Astrocyte of the hippocampus (primary cell): ENCODE measurements around the gene WDR20.
"Not testable (repeated sequence)": the region's sequence is repeated elsewhere in the genome, so short reads cannot be mapped to it uniquely, and the experiment has no call there.

ENCODE experiments used
- DNase-seq: peaks from one replicate; pipeline ENCODE4 v3.0.0; 2011; ENCODE audit warnings: low read depth, low spot score

Gene WDR20

DNA sequence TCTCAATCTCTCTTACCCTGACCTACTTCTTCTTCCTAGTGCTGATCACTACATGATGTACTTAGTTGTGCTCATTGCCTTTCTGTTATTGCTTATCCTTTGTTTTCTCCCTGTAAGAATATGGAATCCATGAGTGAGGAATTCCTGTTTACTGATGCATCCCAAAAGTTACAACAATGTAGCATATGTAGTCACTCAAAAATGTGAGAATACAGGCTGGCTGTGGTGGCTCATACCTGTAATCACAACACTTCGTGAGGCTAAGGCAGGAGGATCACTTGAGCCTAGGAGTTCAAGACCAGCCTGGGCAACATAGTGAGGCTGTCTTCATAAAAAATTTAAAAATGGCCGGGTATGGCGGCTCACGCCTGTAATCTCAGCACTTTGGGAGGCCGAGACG, 8.0 kb upstream of the WDR20 start:
- DNase-seq: no peak

DNA sequence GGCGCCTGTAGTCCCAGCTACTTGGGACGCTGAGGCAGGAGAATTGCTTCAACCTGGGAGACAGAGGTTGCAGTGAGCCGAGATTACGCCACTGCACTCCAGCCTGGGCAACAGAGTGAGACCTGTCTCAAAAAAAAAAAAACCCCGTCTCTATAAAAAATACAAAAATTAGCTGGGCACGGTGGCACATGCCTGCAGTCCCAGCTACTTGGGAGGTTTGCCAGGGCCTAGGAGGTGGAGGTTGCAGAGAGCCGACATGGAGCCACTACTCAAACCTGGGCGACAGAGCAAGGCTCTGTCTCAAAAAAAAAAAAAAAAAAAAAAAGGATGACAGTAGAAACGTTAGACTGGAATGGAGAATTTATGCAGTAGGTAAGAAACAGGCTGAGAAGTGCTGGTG, 5.7 kb upstream of the WDR20 start:
- DNase-seq: not testable (repeated sequence)

DNA sequence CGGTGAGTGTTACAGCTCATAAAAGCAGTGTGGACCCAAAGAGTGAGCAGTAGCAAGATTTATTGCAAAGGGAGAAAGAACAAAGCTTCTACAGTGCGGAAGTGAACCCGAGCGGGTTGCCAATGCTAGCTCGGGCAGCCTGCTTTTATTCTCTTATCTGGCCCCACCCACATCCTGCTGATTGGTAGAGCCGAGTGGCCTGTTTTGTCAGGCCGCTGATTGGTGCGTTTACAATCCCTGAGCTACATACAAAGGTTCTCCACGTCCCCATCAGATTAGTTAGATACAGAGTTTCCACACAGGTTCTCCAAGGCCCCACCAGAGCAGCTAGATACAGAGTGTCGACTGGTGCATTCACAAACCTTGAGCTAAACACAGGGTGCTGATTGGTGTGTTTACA, 5.0 kb upstream of the WDR20 start:
- DNase-seq: not testable (repeated sequence)

DNA sequence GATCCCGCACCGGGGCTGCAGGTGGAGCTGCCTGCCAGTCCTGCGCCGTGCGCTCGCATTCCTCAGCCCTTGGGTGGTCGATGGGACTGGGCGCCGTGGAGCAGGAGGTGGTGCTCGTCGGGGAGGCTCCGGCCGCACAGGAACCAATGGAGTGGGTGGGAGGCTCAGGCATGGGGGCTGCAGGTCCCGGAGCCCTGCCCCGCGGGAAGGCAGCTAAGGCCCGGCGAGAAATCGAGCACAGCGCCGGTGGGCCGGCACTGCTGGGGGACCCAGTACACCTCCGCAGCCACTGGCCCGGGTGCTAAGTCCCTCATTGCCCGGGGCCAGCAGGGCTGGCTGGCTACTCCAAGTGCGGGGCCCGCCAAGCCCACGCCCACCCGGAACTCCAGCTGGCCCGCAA, 4.2 kb upstream of the WDR20 start:
- not testable (repeated sequence) for DNase-seq

DNA sequence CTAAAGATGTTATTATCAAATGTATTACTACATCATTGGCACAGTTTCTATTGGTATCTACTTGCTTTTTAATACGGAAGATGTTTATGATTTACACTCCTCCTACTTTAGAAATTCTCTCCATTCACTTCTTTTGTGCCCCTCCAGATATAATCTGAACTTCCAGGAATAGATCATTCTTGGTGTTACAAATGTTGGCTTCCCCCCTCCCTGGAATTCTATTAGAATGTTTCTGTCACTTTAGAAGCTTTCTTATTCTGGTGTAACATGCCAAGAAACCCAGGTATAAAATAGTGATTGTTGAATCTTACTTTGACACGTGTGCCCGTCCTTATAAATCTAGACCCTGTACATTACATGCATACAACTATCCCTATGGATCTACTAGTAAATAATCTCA, 1.2 kb upstream of the WDR20 start:
- DNase-seq: no peak

DNA sequence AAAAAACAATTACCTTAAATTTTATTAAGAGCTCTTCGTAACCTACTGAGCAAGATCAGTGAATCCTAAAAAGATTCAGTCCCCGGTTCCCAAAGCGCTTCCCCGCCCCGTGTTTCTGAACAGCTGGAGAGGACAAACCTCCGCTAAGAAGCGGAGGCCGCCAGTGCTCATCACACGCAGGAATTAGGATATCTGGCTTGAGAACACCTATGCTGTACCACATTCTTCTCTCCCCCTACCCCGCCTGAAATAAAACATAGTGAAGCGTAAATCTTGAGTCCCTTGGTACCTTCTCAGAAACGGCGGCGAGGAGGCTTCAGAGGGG, 774 bp upstream of the WDR20 start:
- no peak for DNase-seq

DNA sequence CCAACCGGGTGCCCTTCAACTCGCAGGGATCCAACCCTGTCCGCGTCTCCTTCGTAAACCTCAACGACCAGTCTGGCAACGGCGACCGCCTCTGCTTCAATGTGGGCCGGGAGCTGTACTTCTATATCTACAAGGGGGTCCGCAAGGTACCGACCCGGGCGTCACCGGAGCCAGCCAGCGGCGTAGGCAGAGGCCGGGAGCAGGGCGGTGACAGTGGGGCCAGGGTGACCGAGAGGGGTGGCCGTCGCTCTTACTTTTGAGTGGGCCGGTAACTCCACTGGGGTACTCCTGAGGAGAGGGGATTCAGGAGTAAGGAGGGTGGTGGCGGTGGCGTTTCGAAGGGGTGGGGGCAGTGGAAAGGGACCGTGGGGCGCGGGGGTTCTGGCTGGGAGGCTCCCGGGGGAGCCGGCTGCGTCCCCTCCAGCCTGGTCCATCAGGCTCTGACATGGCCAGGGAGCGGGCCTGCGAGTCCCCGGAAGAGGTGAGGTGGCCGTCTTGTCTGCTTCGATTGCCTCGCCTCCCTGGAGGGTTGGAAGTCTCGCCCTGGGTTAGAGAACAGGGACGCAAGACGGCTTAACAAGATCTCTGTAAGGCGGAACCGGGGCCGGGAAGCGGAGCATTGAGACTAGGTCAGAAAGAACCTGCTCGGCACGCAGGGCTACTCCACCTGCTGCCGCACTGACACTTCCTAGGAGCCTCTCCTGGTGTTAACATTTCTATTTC, 491 bp downstream of the WDR20 start:
- peak; percentile 53 for DNase-seq

DNA sequence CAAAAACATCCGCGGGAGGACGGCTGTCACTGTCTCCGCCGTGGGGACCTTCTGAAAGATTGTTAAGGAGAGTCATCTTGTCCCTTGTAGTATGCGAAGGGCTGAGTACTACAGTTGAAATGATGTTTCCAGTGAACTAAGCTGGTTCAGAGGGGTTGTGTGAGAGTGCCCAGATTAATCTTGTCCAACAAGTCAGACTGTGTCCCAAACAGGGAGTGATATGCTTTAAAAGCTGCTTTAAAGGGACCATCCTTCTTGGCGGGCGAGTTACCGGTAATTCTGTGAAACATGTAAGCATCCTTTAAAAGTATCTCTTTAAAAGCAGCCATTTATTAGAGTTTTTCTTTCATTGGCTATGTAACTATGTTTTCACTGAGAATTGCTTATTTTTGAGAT, 1.1 kb downstream of the WDR20 start:
- no peak for DNase-seq

DNA sequence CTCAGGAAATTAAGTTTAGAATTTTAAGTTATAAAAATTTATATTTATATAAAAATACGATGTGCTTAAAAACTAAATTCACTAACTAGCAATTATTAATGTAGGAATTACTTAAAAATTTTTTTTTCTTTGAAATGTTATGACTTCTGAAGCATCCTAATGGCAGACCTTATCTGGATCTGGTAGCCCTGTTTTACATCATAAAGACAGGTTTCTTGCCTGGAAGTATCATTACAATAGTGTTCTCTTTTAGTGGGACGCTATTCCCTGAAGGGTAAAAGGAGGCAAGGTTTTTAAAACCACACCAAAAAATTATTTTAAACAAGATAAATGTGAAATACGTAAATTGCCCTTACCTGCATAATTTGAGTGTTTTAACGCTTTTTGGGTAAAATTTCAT, 2.1 kb downstream of the WDR20 start:
- no peak for DNase-seq

DNA sequence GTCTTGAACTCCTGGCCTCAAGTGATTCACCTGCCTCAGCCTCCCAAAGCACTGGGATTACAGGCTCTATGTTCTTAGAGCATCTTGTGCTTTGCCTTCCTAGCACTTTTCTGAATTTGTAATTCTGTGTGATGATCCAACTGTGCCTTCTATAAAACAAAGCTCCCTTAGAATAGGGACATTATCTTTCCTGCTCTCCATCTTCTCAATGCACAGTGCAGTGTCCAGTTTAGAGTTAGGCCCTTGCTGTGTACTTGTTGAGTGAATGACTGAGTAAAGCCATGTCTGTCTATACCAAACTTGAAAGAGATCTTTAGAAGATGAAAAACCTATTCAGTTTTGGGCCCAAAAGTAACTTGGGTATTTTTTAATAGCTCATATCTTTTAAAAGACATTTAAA, 5.2 kb downstream of the WDR20 start:
- no peak for DNase-seq

DNA sequence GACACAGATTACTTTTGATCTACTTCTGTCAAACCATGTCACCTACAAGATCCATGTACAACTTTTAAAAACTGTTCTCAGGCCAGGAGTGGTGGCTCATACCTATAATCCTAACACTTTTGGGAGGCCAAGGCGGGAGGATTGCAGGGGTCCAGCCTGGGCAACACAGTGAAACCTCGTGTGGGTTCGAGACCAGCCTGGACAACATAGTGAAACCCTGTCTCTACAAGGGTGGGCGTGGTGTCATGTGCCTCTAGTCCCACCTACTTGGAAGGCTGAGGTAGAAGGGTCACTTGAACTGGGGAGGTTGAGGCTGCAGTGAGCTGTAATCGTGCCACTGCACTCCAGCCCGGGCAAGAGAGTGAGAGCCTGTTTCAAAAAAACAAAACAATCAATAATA, 5.7 kb downstream of the WDR20 start:
- DNase-seq: no peak

DNA sequence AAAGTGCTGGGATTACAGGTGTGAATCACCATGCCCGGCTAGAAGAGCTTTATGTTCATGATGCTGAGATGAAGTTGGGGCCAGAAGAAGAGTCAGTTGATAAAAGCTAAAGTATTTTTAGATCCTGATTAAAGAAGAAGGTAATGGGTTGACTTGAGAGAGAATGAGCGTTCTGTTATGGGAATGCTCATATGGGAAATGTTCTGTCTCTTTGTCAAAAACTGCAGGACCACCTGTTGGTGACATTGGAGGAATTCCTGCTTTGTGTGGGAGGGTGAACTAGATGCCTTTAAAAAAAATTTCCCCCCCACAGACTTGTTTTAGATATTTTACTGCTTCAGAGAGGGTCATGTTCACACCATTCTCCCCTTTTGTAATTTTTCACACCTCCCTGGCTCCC, 6.7 kb downstream of the WDR20 start:
- DNase-seq: no peak

DNA sequence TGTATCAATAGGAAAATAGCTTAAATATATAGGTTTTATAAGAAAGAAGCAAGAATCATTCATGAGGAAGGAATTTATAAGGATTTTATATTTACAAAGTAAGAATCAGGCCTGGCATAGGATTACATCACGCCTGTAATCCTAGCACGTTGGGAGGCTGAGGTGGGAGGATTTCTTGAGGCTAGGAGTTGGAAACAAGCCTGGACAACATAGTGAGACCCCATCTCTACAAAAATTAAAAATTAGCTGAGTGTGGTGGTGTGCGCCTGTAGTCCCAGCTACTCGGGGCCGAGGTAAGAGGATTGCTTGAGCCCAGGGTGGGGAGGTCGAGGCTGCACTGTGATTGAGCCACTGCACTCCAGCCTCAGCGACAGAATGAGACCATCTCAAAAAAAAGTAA, 10.4 kb downstream of the WDR20 start:
- DNase-seq: no peak

DNA sequence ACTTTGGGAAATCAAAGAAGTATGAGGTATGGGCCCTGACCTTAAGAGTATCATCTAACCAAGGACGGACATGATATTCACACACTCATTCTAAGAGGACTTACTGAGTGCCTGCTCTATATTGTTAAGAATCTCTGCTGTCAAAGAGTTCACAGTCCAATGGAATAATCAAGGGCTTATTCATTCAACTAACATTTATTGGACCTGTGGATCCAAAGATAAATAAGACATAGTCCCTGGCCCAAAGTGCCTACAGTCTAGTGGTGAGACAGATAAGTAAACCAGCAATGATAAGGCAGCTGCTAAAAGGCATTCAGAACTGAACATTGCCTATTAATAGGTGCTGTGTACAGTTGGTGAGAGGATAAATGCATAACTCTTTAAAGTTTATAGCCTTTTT, 11.0 kb downstream of the WDR20 start:
- no peak for DNase-seq

DNA sequence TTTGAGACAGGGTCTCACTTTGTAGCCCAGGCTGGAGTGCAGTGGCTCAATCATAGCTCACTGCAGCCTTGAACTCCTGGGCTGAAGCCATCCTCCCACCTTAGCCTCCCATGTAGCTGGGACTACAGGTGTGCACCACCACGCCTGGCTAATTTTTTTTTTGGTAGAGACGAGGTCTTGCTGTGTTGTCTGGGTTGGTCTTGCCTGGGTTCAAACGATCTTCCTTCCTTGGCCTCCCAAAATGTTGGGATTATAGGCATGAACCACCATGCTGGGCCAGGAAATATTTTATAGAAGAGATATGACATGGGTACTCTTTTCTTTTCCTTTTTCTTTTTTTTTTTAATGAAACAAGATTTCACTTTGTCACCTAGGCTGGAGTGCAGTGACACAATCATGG, 11.7 kb downstream of the WDR20 start:
- DNase-seq: not testable (repeated sequence)

DNA sequence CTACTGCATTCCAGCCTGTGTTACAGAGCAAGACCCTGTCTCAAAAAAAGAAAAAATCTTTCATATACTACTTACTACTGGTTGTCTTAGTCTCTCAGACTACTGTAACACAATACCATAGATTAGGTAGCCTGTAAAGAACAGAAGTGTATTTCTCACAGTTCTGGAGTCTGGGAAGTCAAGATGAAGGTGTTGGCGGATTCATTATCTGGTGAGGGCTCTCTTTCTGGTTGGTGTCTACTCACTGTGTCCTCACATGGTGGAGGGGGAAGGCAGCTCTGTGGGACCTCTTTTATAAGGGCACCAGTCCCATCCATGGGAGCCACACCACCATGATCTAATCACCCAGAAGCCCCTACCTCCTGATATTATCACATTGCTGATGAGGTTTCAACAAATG, 14.4 kb downstream of the WDR20 start:
- DNase-seq: no peak

DNA sequence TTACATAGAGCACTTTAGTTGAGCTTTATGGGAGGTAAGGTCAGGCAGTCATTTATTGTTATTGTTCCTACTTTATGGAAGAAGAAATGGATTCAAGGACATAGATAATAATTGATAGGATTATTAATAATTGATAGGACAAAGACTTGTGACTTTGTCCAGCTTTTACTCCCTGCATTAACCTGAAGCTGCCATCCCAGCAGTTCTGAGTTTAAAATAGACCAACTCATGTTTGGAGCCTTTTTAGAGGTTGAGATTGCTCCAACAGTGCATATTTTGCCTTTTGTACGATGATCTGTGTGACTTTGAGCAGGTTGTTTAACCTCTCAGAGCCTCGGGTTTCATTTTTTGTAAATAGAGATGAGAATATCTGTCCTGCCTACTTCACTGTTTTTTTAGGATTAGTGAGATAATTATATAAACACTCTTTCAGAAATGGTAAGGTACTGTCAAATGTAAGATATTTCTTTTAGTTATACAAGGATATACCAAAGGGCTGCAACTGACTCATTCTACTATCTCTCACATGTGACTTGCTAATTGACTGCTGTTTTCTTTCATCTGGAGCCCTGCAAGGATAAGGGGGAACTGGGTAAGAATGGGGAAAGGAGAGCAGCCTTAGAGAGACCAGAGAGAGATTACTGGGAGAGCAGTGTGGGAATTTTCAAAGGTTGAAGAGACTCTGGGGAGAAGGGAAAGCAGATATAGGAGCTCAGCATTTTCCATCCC, 15.3 kb downstream of the WDR20 start:
- DNase-seq: peak; percentile 51

DNA sequence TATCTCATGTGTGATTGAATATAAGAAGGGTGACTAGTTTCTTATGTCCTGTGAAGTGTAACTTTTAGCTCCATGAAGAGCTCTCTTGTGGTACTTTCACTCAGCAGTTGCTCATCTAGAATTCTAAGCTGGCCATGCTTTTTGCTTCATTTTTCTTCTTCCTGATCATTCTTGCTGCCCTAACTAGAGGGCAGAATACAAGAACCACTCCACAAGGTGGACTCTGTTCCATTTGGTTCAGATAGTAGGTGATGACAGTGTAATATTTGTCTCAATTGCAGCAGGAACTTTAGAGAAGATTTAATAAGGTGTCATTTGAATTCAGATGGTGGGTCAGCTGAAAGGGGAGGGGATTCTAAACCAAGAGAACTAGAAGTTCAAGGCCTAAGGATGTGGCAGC, 17.6 kb downstream of the WDR20 start:
- no peak for DNase-seq

DNA sequence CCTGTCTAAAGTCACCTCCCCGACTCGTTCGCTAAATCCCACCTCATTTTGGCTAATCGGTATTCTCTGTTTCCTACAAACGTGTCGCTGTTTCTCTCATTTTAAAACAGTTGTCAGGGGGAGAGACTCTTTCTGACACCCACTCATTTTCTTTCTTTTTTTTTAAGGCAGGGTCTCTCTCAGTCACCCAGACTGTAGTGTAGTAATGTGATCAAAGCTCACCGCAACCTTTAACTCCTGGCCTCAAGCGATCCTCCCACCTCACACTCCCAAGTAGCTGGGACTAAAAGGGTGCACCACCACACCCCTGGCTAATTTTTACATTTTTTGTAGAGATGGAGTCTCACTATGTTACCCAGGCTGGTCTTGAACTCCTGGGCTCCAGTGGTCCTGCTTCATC, 19.1 kb downstream of the WDR20 start:
- DNase-seq: no peak

DNA sequence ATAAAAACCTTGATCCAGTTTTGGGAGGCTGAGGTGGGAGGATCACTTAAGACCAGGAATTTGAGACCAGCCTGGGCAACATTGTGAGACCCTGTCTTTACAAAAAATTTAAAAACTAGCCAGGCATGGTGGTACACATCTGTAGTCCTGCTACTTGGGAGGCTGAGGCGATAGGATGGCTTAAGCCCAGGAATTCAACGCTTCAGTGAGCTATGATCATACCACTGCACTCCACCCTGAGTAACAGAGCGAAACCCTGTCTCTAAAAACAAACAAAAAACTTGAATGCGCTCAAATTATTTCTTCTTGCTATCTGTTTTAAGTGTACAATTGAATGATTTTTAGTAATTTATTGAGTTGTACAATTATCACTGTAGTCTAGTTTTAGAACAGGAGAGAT, 20.1 kb downstream of the WDR20 start:
- DNase-seq: no peak

DNA sequence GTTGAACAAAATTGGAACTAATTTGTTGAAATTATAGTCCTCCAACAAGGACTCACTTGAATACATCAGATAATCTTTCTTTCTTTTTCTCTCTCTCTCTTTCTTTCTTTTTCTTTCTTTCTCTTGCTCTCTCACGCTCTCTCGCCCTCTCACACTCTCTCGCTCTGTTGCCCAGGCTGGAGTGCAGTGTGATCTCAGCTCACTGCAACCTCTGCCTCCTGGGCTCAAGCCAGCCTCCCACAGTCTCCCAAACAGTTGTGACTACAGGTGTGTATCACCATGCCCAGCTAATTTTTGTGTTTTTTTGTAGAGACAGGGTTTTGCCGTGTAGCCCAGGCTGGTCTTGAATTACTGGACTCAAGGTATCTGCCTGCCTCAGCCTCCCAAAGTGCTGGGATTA, 22.8 kb downstream of the WDR20 start:
- DNase-seq: no peak

DNA sequence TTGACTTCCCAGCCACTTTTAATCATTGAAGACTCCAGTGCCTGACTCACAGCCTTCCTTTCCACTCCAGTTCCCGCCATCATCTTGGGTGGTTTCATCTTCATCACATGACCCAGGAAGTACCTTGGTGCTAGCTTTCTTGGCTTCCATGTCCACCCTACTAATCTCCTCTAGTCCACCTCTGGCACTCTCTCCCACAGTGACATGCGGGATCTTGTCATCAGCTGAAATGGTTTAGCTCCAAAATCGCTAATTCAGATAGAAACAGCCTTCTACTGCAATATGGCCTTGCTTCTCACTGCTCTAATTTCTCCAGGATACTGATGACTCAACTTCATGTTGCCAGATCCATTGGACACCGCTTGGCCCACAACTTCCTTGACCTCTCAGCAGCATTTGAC, 24.5 kb downstream of the WDR20 start:
- no peak for DNase-seq

DNA sequence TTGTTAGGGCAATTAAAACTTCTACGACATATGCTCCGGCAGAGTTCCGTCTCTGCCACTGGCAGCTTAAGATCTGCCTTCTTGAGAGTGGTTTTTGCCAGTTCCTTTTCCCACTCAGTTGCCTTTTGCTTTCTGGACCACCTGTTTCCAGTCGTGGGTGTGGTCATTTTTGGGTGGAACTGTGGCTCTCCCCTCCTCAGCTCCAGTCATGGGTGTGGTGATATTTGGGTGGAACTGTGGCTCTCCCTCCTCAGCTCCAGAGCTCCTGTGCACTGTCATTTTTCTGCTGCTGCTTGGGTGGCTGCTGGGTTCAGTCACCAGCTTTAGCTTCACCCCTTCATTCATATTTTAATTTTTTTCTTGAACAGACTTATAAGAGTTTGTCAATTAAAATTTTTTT, 25.3 kb downstream of the WDR20 start:
- no peak for DNase-seq

DNA sequence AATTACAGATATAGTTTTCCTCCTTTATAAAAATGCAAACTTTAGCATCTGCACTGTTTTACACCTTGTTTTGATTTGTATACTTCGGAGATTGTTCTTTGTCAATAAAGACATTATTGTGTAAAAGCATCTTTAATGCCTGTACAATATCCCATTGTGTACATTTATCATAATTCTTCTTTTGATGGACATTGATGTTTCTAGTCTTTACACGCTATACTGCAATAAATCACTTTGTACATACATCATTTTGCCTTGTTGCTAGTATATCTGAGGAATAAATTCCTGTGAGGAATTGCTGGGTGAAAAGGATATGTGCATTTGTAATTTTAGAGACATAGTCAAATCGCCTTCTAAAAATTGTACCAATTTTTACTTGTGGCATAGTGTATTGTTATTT, 30.4 kb downstream of the WDR20 start:
- DNase-seq: no peak
